Activated naive CD8-positive, alpha-beta T cell (primary cell): ENCODE data around the gene GRIK3.
"Not testable (repeated sequence)": the region's sequence is repeated elsewhere in the genome, so short reads cannot be mapped to it uniquely, and the experiment has no call there.

ENCODE experiments used
- H3K27ac Mint-ChIP-seq: one replicate; pipeline ENCODE4 v1.8.0; 2021; ENCODE audit warnings: mixed read lengths
- H3K27me3 Mint-ChIP-seq: one replicate; pipeline ENCODE4 v1.8.0; 2021; ENCODE audit warnings: mixed read lengths
- H3K36me3 Mint-ChIP-seq: one replicate; pipeline ENCODE4 v1.8.0; 2021; ENCODE audit warnings: mixed read lengths
- H3K4me1 Mint-ChIP-seq: one replicate; pipeline ENCODE4 v1.8.0; 2021; ENCODE audit warnings: low read depth, mixed read lengths
- H3K4me3 Mint-ChIP-seq: one replicate; pipeline ENCODE4 v1.8.0; 2021; ENCODE audit warnings: mild to moderate bottlenecking, mixed read lengths
- H3K9me3 Mint-ChIP-seq: one replicate; pipeline ENCODE4 v1.8.0; 2021; ENCODE audit warnings: low read depth, mixed read lengths

The GRIK3 gene

GRCh38 chr1:36771240-36771639, 263.1 kb downstream of the GRIK3 start:
- no peaks in the 10 kb centered on the region for H3K4me1 Mint-ChIP-seq

GRCh38 chr1:36769886-36770830, 264.2 kb downstream of the GRIK3 start:
- Mint-ChIP-seq H3K27me3 (peaks cover 20% of the 10 kb centered on the region), H3K27ac (no peak overlapping the region), H3K4me1 (no peaks in the 10 kb centered on the region), H3K9me3 (no peaks in the 10 kb centered on the region), H3K4me3 (no peak overlapping the region), H3K36me3 (no peaks in the 10 kb centered on the region)

More at GRCh38 chr1:36771240-36771639, 263.1 kb downstream of the GRIK3 start:
- Mint-ChIP-seq H3K27me3 (peaks cover 20% of the 10 kb centered on the region), H3K36me3 (no peaks in the 10 kb centered on the region), H3K4me3 (no peak overlapping the region), H3K9me3 (no peaks in the 10 kb centered on the region), H3K27ac (no peak overlapping the region)

- Mint-ChIP-seq H3K36me3 (no peaks in the 10 kb centered on the region), H3K4me1 (no peaks in the 10 kb centered on the region), H3K27me3 (peaks cover 18% of the 10 kb centered on the region), H3K4me3 (no peak overlapping the region), H3K9me3 (no peaks in the 10 kb centered on the region), H3K27ac (no peak overlapping the region)
Observed at GRCh38 chr1:36768486-36769178, 265.7 kb downstream of the GRIK3 start.

- not testable (repeated sequence) for H3K4me1 Mint-ChIP-seq, H3K27ac Mint-ChIP-seq, H3K36me3 Mint-ChIP-seq, H3K9me3 Mint-ChIP-seq, H3K4me3 Mint-ChIP-seq
- H3K27me3 Mint-ChIP-seq = peaks cover 18% of the 10 kb centered on the region
Observed at GRCh38 chr1:36767429-36767828, 266.9 kb downstream of the GRIK3 start.

GRCh38 chr1:36766481-36766880, 267.8 kb downstream of the GRIK3 start:
- H3K27ac Mint-ChIP-seq = no peak overlapping the region
- peaks cover 14% of the 10 kb centered on the region for H3K27me3 Mint-ChIP-seq
- H3K36me3 Mint-ChIP-seq = no peaks in the 10 kb centered on the region
- no peak overlapping the region for H3K4me3 Mint-ChIP-seq
- no peaks in the 10 kb centered on the region for H3K4me1 Mint-ChIP-seq
- H3K9me3 Mint-ChIP-seq = no peaks in the 10 kb centered on the region

GRCh38 chr1:36765785-36766300, 268.5 kb downstream of the GRIK3 start:
- Mint-ChIP-seq H3K4me1 (no peaks in the 10 kb centered on the region), H3K36me3 (no peaks in the 10 kb centered on the region), H3K4me3 (no peak overlapping the region), H3K27ac (no peak overlapping the region), H3K9me3 (no peaks in the 10 kb centered on the region), H3K27me3 (peaks cover 13% of the 10 kb centered on the region)

GRCh38 chr1:36764798-36765197, 269.5 kb downstream of the GRIK3 start:
- Mint-ChIP-seq H3K27ac (no peak overlapping the region), H3K36me3 (no peaks in the 10 kb centered on the region), H3K9me3 (no peaks in the 10 kb centered on the region), H3K4me3 (no peak overlapping the region), H3K4me1 (no peaks in the 10 kb centered on the region), H3K27me3 (peaks cover 6% of the 10 kb centered on the region)

GRCh38 chr1:36763771-36764170, 270.5 kb downstream of the GRIK3 start:
- no peak overlapping the region for H3K27ac Mint-ChIP-seq
- H3K9me3 Mint-ChIP-seq = no peaks in the 10 kb centered on the region
- no peaks in the 10 kb centered on the region for H3K4me1 Mint-ChIP-seq
- H3K4me3 Mint-ChIP-seq = no peak overlapping the region
- H3K36me3 Mint-ChIP-seq = no peaks in the 10 kb centered on the region
- no peaks in the 10 kb centered on the region for H3K27me3 Mint-ChIP-seq

GRCh38 chr1:36762174-36762573, 272.1 kb downstream of the GRIK3 start:
- no peak overlapping the region for H3K27ac Mint-ChIP-seq
- H3K4me1 Mint-ChIP-seq = no peaks in the 10 kb centered on the region
- no peaks in the 10 kb centered on the region for H3K9me3 Mint-ChIP-seq
- no peak overlapping the region for H3K4me3 Mint-ChIP-seq
- H3K36me3 Mint-ChIP-seq = no peaks in the 10 kb centered on the region
- no peaks in the 10 kb centered on the region for H3K27me3 Mint-ChIP-seq

- Mint-ChIP-seq H3K27me3 (no peaks in the 10 kb centered on the region), H3K4me3 (no peak overlapping the region), H3K36me3 (no peaks in the 10 kb centered on the region), H3K4me1 (no peaks in the 10 kb centered on the region), H3K27ac (no peak overlapping the region), H3K9me3 (no peaks in the 10 kb centered on the region)
Observed at GRCh38 chr1:36761113-36761512, 273.2 kb downstream of the GRIK3 start.

GRCh38 chr1:36760081-36760480, 274.2 kb downstream of the GRIK3 start:
- Mint-ChIP-seq H3K36me3 (no peaks in the 10 kb centered on the region), H3K4me3 (no peak overlapping the region), H3K27ac (no peak overlapping the region), H3K9me3 (no peaks in the 10 kb centered on the region), H3K4me1 (no peaks in the 10 kb centered on the region), H3K27me3 (peaks cover 2% of the 10 kb centered on the region)

GRCh38 chr1:36759355-36759754, 275.0 kb downstream of the GRIK3 start:
- Mint-ChIP-seq H3K27me3 (peaks cover 3% of the 10 kb centered on the region), H3K4me3 (no peak overlapping the region), H3K4me1 (no peaks in the 10 kb centered on the region), H3K27ac (no peak overlapping the region), H3K36me3 (no peaks in the 10 kb centered on the region), H3K9me3 (no peaks in the 10 kb centered on the region)

- Mint-ChIP-seq H3K36me3 (no peaks in the 10 kb centered on the region), H3K4me1 (no peaks in the 10 kb centered on the region), H3K4me3 (no peak overlapping the region), H3K27me3 (peaks cover 3% of the 10 kb centered on the region), H3K27ac (peak overlapping the region; percentile 22), H3K9me3 (no peaks in the 10 kb centered on the region)
Observed at GRCh38 chr1:36755303-36756230, 278.7 kb downstream of the GRIK3 start.

- H3K4me1 Mint-ChIP-seq = no peaks in the 10 kb centered on the region
- no peak overlapping the region for H3K4me3 Mint-ChIP-seq
- no peak overlapping the region for H3K27ac Mint-ChIP-seq
- H3K27me3 Mint-ChIP-seq = peaks cover 3% of the 10 kb centered on the region
- no peaks in the 10 kb centered on the region for H3K9me3 Mint-ChIP-seq
- H3K36me3 Mint-ChIP-seq = no peaks in the 10 kb centered on the region
Observed at GRCh38 chr1:36754366-36754765, 279.9 kb downstream of the GRIK3 start.
